ENCODE results near the gene KCNAB2.

- no peak for TF ChIP-seq CTCF (IDR thresholded peaks at IDR 0.05)
- TF ChIP-seq ZFX (IDR thresholded peaks at IDR 0.05; ENCODE audit: borderline replicate concordance), result no peak
Measured at GRCh38 chr1:6097824-6098223, 52.1 kb downstream of the KCNAB2 start.
